ENCODE data around the gene TIA1. TPM values are rescaled to one million over a fixed set of nuclear protein-coding genes. Genes with fewer than 3 reads are reported as not detected.

Gene TIA1
- total RNA-seq, 1 experiment from 2014 or later: 123 TPM

DNA sequence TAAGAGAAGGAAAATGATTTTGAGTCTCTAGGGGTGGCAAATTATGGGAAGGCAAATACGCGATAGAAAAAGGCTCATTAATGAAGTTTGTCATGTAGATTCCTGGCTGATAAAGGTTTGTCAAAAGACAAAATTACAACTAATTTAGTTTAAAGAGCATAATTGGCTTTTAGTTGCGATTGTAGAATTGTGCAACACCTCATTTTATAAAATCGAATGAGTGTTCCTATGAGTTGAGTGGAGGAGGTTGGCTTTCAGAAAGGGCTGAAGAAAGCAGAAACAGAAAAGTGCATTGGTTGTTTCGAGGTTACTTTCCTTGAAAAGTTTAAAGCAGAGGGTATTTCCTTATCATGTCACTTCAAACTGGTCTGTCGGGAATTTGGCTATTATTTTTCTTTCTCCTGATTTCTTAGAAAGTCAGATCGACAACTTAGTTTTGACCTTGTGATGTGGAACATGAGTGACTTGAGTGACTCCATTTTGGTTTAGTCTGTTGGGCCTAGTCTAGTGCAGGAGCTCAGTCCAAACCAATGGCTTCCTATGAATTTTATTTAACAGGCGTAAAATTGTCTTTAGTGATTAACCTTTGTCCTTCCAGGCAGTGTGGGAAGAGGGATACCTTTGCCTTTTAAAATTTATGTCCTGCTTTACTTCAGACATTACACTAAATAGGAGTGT, 7.3 kb upstream of the TIA1 start:
- Histone ChIP-seq H3F3A (ENCODE audit: low read length, unreplicated experiment) (no peaks in the 10 kb centered on the region), H3K4me1 (ENCODE audit: insufficient read depth, low read length) (peaks cover 6% of the 10 kb centered on the region; the same call in 1 of the 2 replicates), H3K9me2 (replicated peaks; ENCODE audit: low read length) (no peaks in the 10 kb centered on the region), H3K27me3 (ENCODE audit: low read length) (no peaks in the 10 kb centered on the region), H2AFZ (ENCODE audit: low read length) (no peak overlapping the region), H3K4me2 (ENCODE audit: low read length) (no peak overlapping the region), H4K20me1 (ENCODE audit: low read length) (no peaks in the 10 kb centered on the region), H3K36me3 (ENCODE audit: low read depth, low read length) (peaks cover 3% of the 10 kb centered on the region; the same call in 1 of the 2 replicates), H3K79me2 (ENCODE audit: low read length) (peaks cover 9% of the 10 kb centered on the region), H3K4me3 (ENCODE audit: low read length) (no peak overlapping the region), H3K9me3 (ENCODE audit: low read length) (no peaks in the 10 kb centered on the region), H3K27ac (ENCODE audit: low read length) (no peak overlapping the region), H3K9ac (ENCODE audit: low read length) (no peak overlapping the region)
- POLR2A ChIA-PET (ENCODE audit: unreplicated experiment): no interaction called here
- no peak for ATAC-seq
- BruUV-seq (replicated peaks): no TSS peak
- DNase-seq: no peak
- CTCF ChIA-PET: no interaction called here
- TF ChIP-seq, protein P1, sequence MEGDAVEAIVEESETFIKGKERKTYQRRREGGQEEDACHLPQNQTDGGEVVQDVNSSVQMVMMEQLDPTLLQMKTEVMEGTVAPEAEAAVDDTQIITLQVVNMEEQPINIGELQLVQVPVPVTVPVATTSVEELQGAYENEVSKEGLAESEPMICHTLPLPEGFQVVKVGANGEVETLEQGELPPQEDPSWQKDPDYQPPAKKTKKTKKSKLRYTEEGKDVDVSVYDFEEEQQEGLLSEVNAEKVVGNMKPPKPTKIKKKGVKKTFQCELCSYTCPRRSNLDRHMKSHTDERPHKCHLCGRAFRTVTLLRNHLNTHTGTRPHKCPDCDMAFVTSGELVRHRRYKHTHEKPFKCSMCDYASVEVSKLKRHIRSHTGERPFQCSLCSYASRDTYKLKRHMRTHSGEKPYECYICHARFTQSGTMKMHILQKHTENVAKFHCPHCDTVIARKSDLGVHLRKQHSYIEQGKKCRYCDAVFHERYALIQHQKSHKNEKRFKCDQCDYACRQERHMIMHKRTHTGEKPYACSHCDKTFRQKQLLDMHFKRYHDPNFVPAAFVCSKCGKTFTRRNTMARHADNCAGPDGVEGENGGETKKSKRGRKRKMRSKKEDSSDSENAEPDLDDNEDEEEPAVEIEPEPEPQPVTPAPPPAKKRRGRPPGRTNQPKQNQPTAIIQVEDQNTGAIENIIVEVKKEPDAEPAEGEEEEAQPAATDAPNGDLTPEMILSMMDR (conservative IDR thresholded peaks at IDR 0.05; ENCODE audit: low read depth, low read length): no peak
- intact Hi-C loops (cut with micrococcal nuclease): no loop called here

- no peak overlapping the region for H3K27ac ChIP-seq (ENCODE audit: low read length)
- BruUV-seq (replicated peaks): no TSS peak
- TF ChIP-seq EZH2 (IDR thresholded peaks at IDR 0.05; ENCODE audit: low read length, unreplicated experiment) (no peak), EZH2phosphoT487 (IDR thresholded peaks at IDR 0.05; ENCODE audit: borderline replicate concordance, low read length) (no peak)
- TF ChIP-seq, protein P1 (conservative IDR thresholded peaks at IDR 0.05; ENCODE audit: low read depth, low read length): no peak
- no peak overlapping the region for H3K4me2 ChIP-seq (ENCODE audit: low read length)
- H3K79me2 ChIP-seq (ENCODE audit: low read length): peaks cover 30% of the 10 kb centered on the region
- ChIA-PET CTCF (no interaction called here), POLR2A (ENCODE audit: unreplicated experiment) (interaction anchor here (0.6 kb wide), 1 partner anchor 336 kb away, joined by 5 read pairs; no protein-coding TSS in a partner anchor)
- H3K4me3 ChIP-seq (ENCODE audit: low read length): no peak overlapping the region
- H3K9me3 ChIP-seq (ENCODE audit: low read length): no peaks in the 10 kb centered on the region
- no peaks in the 10 kb centered on the region for H3F3A ChIP-seq (ENCODE audit: low read length, unreplicated experiment)
- H3K9ac ChIP-seq (ENCODE audit: low read length): no peak overlapping the region
- H4K20me1 ChIP-seq (ENCODE audit: low read length): peaks cover 19% of the 10 kb centered on the region
- H3K27me3 ChIP-seq (ENCODE audit: low read length): no peaks in the 10 kb centered on the region
- DNase-seq (no peak), ATAC-seq (no peak)
- intact Hi-C loops (cut with micrococcal nuclease): no loop called here
- no peak overlapping the region for H2AFZ ChIP-seq (ENCODE audit: low read length)
- H3K4me1 ChIP-seq (ENCODE audit: insufficient read depth, low read length): peaks cover 11% of the 10 kb centered on the region
- no peaks in the 10 kb centered on the region for H3K36me3 ChIP-seq (ENCODE audit: low read depth, low read length)
- no peaks in the 10 kb centered on the region for H3K9me2 ChIP-seq (replicated peaks; ENCODE audit: low read length)
These were observed 2.0 kb upstream of the TIA1 start for GRCh38 chr2:70250434-70250833.
